HG03045 (cell line): Measurements from ENCODE around the gene AGO4.
"Not testable (repeated sequence)": the region's sequence is repeated elsewhere in the genome, so short reads cannot be mapped to it uniquely, and the experiment has no call there.

Source experiments
- ATAC-seq: cut with Tn5 transposase; IDR thresholded peaks from one replicate; pipeline ENCODE4 v1.9.1; 2021; ENCODE audit warnings: mild to moderate bottlenecking, moderate library complexity; ENCODE audit not compliant: unreplicated experiment

AGO4 gene

GRCh38 chr1:35863881-35864625 lies 56.2 kb downstream of the AGO4 start:
- ATAC-seq, result no peak

DNA sequence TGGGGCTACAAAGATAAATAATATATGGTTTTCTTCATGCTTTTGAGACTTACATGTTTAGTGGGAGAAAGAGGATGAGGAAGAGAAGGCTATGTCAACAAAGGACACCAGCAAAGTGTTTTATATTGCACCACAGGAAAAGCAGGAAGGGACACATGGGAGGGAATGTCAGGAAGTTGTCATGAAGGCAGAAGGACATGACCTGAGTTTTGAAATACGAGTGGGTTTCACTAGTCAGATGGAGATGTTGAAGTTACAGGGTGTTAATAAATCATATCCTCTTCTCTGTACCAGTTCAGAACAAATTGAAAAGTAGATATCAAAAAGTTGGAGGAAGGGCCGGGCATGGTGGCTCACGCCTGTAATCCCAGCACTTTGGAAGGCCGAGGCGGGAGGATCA lies 57.0 kb downstream of the AGO4 start:
- no peak for ATAC-seq

DNA sequence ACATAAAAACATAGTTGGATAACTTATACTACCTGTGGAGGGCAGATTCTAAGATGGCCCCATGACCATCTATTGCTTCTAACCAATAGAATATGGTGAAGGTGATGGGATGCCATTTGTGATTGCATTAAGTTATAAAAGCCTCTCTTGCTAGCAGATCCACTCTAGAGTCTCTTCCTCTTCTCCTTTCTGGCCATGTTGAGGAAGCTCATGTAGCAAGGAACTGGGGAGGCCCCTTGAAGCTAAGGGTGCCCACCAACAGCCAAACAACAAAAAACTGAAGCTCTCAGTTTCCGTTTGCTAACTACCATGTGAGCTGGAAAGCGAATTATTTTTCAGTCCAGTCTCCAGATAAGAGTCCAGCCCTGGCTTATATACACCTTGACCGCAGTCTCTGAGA lies 59.2 kb downstream of the AGO4 start:
- ATAC-seq, result no peak

- ATAC-seq, result not testable (repeated sequence)
These were observed 61.6 kb downstream of the AGO4 start for GRCh38 chr1:35869245-35869950.

DNA sequence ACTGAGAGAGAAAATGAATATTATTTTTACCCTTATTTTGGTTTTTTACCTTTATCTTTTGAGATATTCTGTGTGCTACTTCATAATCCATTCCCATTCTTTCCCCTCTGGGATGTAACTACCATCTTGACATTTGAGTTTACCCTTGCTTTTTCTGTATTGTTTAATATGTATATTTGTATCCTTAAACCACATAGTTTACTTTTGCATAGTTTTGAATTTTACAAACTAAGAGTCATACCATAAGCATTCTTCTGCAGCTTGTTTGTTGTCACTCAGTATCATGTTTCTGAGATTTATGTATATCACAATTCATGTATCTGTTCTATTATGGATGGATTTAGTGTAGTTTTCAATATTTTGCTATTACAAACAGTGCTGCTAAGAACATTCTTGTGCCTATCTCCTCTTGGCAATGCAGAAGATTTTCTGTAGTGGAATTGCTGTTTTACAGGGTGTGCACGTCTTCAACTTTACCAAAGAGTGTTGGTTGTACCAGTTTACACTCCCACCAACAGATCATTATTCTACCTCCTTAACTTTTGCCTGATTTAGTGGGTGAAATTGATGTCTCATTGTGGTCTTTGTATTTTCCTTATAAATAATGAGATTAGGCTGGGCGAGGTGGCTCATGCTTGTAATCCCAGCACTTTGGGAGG lies 63.0 kb downstream of the AGO4 start:
- no peak for ATAC-seq

- ATAC-seq, result no peak
These were observed 65.5 kb downstream of the AGO4 start for GRCh38 chr1:35873243-35873750.

DNA sequence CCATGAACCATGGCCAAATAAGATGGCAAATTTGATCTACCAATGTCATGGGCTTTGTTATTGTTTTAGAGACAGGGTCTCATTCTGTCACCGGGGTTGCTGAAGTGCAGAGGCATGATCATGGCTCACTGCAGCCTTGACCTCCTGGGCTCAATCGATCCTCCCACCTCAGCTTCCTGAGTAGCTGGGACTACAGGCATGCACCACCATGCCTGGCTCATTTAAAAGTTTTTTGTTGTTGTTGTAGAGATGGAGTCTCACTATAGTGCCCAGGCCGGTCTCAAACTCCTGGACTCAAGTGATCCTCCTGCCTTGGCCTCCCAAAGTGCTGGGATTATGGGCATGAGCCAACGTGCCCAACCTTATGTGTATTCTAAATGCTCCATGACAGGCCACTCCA lies 66.3 kb downstream of the AGO4 start:
- ATAC-seq, result not testable (repeated sequence)

DNA sequence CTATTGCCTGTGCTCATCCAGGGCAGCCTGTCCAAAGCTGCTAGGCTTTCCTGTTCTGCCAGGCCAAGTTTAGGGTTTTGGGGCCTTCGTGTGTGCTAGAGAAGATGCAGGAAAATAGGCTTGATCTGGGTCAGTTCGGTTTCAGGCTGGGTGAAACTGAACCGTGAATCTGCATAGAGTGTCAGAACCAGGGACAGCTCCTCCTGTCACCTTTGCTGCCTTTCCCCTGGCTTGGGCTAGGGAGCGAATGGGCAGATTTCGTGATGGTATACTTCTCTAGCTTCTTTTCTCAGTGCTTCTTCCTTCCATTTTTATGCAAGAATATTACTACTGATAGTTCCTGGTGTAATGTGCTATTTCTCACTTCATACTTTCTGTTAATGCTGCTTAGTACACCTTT lies 69.2 kb downstream of the AGO4 start:
- ATAC-seq, result no peak

DNA sequence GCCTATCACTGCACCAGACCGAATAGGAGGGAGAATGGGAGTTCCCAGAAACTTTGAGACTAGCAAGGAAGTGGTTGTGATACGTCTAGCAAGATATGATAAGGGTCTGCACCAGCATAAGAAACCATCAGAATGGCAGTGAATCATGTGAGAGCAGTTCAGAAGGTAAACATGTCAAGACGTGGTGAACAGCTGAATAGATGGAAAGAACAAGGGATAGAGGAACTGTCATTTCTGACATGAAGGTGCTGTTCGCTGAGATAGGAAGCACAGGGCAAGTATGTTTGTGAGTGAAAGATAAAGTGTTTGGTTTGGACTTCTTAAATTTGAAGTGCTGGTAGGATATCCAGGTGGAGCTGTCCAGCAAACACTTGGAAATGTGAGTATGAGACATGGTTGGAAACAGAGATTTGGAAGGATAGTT lies 74.0 kb downstream of the AGO4 start:
- no peak for ATAC-seq

GRCh38 chr1:35882586-35882944 lies 74.7 kb downstream of the AGO4 start:
- ATAC-seq, result no peak

GRCh38 chr1:35882945-35883634 lies 75.3 kb downstream of the AGO4 start, which contains the start of gene AGO1:
Gene AGO1 (plus strand): TSS chr1:35883209. CDS start chr1:35883422, 213 bp downstream.
- ATAC-seq, result peak; percentile 89

DNA sequence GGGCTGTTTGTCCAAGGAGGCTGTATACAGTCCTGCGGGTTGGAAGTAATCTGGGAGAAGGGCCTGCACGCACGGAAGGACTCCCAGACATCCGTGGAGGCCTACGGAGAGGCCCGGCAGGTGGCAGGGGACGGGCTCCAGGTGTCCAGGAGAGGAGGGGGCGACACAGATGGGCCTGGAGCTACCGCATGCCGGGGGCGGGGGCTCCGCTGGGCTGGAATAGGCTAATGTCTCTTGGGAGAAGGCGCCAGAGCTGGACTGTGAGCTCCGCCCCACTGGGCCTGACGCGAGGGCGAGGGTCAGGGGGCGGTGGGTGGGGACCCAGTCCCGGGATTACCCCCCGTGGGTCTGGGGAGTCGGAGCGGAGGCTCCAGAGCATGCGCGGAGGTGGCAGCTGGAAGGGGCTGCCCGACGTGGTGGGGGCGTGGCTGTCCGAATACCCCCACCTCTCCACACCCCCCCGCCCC lies 75.9 kb downstream of the AGO4 start:
- ATAC-seq, result peak; percentile 22

DNA sequence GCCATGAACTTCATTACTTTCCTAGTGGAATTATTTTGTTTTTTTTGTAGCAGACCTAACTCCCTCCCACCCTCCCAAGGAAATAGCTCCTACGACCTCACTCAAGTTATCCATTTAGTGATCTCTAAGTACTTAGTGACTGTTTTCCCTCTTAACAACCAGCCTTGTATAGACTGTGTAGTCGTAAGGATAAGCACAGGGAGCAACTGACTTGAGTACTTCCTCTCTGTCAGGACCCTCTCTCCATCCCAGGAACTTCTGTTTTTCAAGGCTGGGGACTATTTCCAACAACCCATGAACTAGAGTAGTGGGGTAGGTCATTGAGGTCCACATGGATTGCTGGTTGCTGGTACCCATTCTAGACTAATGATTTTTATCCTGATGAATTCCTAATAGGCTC lies 77.1 kb downstream of the AGO4 start:
- ATAC-seq, result no peak

DNA sequence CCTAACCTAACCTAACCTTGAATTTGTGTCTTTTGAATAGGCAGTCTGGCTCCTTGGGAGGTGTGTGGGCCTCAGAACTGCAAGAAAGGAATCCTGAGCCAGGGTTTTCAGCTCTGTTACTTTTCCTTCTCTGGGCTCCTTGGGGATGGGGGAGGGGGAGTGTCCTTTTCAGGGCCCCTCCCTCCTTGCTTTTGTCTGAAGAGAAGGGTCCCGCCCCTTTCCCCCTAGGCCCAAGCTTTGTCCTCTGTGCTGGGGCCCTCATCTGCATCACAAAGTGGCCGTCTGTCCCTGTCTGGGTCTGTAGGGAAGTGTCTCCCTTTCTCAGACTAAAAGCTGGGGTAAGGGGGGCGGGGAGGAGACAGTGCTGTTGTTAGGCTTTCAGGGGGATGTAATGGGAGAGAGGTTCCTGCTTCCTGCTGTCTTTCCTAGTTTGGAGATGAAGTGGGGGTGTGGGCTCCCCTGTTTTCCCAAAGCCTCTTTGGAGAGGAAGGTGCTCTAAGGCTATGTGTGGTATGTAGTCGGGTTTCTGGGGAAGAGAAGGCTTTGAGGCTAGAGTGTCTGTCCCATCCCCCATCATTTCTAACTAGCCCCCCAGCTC lies 78.2 kb downstream of the AGO4 start:
- no peak for ATAC-seq

GRCh38 chr1:35886577-35887431 lies 79.0 kb downstream of the AGO4 start:
- no peak for ATAC-seq

DNA sequence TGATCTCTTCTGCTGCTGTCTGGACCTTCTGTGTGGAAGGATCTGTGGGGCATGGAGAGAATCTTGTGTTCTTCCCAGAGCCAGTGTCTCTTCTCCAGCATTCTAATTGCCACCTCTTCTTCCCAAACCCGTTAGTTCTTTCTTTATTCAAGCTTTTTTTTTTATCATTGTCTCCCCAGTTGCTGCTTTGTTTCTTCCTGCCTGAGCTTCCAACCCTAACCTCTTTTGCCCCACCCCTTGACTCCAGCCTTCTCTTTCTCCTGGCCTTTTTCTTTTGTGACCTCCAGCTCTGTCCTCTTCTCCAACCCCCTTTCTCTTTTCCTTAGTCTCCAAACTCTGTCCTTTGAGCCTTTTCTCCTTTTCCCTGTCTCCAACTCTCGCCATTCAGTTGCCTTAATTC lies 79.7 kb downstream of the AGO4 start:
- ATAC-seq, result no peak

GRCh38 chr1:35888255-35888654 lies 80.4 kb downstream of the AGO4 start:
- no peak for ATAC-seq

GRCh38 chr1:35888981-35889380 lies 81.2 kb downstream of the AGO4 start:
- not testable (repeated sequence) for ATAC-seq

- no peak for ATAC-seq
These were observed 85.4 kb downstream of the AGO4 start for GRCh38 chr1:35893051-35893879.
